Activated T-cell treated with anti-CD3 and anti-CD28 coated beads, Interleukin-2, amount 50 U/mL, for 72 hours (primary cell): ENCODE data around the gene COX8A. TPM values are rescaled to one million over a fixed set of nuclear protein-coding genes. Genes with fewer than 3 reads are reported as not detected.

Experiments
- ATAC-seq, 2 donors: fragments of 150-1000 bp; cut with Tn5 transposase; replicated peaks in 1 of 2; 2 replicates each; pipeline ENCODE4 v1.10.0; 2021; ENCODE audit warnings: moderate library complexity in 2 of 2, mild to moderate bottlenecking in 1 of 2
- DNase-seq, 2 donors: peaks; one replicate each; pipeline ENCODE4 v3.0.0; 2021 to 2022; ENCODE audit warnings: mixed read lengths in 1 of 2
- H3K27ac Mint-ChIP-seq: one replicate; pipeline ENCODE4 v1.8.0; 2022; ENCODE audit warnings: mild to moderate bottlenecking, moderate library complexity, mixed read lengths
- H3K27me3 Mint-ChIP-seq: one replicate; pipeline ENCODE4 v1.8.0; 2022; ENCODE audit warnings: low read depth, mixed read lengths
- H3K36me3 Mint-ChIP-seq, 2 donors: one replicate each; pipeline ENCODE4 v1.8.0; 2022; ENCODE audit warnings: mixed read lengths in 2 of 2, mild to moderate bottlenecking in 1 of 2; ENCODE audit not compliant: insufficient read depth in 2 of 2
- H3K4me1 Mint-ChIP-seq: one replicate; pipeline ENCODE4 v1.8.0; 2022; ENCODE audit warnings: low read depth, mixed read lengths
- H3K4me3 Mint-ChIP-seq, 2 donors: one replicate each; pipeline ENCODE4 v1.8.0; 2022; ENCODE audit warnings: mild to moderate bottlenecking in 2 of 2, mixed read lengths in 2 of 2, moderate library complexity in 2 of 2
- H3K9me3 Mint-ChIP-seq, 2 donors: one replicate each; pipeline ENCODE4 v1.8.0; 2022; ENCODE audit warnings: mixed read lengths in 2 of 2
- total RNA-seq, 2 donors: library from RNA; stranded (reverse); gene quantifications; one replicate each; pipeline ENCODE4 v1.2.3, GENCODE V29; 2022

The COX8A gene
- total RNA-seq, 2 donors from 2014 or later: 310 to 319 TPM

DNA sequence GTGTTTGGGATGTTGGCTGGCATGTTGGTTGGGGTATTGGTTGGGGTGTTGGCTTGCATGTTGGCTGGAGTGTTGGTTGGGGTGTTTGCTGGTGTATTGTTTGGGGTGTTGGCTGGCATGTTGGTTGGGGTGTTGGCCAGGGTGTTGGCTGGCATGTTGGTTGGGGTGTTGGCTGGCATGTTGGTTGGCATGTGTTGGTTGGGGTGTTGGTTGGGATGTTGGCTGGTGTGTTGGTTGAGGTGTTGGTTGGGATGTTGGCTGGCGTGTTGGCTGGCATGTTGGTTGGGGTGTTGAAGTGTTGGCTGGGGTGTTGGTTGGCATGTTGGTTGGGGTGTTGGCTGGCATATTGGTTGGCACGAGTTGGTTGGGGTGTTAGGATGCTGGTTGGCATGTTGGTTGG is 36.4 kb downstream of the COX8A start:
- H3K27ac Mint-ChIP-seq: no peak overlapping the region
- H3K9me3 Mint-ChIP-seq: peaks cover 7 to 10% of the 10 kb centered on the region in 2 donors
- peaks cover 16% of the 10 kb centered on the region for H3K4me1 Mint-ChIP-seq
- DNase-seq (no peak), ATAC-seq (no peak)
- no peak overlapping the region for H3K4me3 Mint-ChIP-seq
- H3K36me3 Mint-ChIP-seq: peaks cover 5 to 11% of the 10 kb centered on the region in 2 donors
- peaks cover 31% of the 10 kb centered on the region for H3K27me3 Mint-ChIP-seq

DNA sequence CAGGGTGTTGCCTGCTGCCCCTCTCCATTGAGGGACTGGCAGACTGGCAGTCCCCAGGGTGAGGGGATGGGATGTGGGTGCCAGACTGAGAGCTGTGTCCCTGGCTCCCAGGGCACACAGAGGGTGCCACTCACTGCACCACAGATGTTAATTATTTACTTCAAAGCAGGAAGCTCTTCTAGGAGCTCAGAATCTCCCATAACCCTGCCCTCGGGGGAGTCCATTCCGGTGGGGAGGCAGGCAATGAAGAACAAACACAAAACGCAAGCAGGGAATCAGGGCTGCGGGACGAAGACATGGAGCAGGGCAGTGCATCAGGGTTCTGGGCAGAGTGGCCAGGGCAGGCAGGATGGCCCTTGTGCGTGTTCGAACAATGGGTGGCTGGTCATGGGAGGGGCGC is 37.0 kb downstream of the COX8A start:
- no peak for ATAC-seq
- Mint-ChIP-seq H3K4me3 (no peak overlapping the region), H3K36me3 (peaks cover 5 to 11% of the 10 kb centered on the region in 2 donors), H3K27me3 (peaks cover 27% of the 10 kb centered on the region), H3K27ac (no peak overlapping the region), H3K9me3 (peaks cover 7 to 10% of the 10 kb centered on the region in 2 donors), H3K4me1 (peaks cover 16% of the 10 kb centered on the region)
- no peak for DNase-seq

DNA sequence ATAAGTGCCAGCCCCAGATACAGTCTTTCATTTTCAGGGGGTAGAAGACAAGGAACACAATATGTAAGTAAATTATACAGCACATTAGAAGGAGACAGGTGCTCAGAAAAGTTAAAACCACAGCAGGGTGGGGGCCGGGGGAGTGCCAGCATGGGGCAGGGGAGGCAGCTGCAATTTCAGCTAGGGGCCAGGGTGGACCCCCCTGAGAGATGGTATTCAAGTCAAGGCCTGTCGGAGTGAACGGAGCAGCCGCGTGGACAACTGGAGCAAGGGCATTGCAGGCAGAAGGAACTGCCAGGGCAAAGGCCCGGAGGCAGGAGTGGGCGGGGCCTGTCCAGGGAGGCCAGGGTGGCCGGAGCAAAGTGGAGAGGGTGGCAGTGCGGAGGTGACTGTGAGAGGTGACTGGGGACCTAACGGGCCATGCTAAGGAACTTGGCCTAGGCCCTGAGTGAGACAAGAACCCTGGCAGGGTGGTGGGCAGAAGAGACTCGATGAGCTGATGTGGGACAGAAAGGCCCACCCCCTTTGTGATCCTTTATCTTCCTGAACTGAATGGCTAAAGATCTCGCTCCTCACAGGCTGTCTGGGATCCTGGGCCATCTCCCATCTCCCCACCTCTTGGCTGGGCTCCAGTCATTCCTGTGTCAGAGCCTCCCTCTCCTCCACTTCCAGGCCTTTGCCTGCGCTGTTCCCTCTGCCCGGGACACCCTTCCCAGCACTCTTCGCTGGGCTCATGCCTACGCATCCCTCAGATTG is 38.9 kb downstream of the COX8A start:
- no peak for ATAC-seq
- no peak for DNase-seq
- no peak overlapping the region for H3K4me3 Mint-ChIP-seq
- H3K27ac Mint-ChIP-seq: no peak overlapping the region
- H3K9me3 Mint-ChIP-seq: peaks cover 7 to 10% of the 10 kb centered on the region in 2 donors
- H3K27me3 Mint-ChIP-seq: peaks cover 8% of the 10 kb centered on the region
- H3K36me3 Mint-ChIP-seq: peaks cover 5 to 11% of the 10 kb centered on the region in 2 donors
- H3K4me1 Mint-ChIP-seq: peaks cover under 1% of the 10 kb centered on the region

DNA sequence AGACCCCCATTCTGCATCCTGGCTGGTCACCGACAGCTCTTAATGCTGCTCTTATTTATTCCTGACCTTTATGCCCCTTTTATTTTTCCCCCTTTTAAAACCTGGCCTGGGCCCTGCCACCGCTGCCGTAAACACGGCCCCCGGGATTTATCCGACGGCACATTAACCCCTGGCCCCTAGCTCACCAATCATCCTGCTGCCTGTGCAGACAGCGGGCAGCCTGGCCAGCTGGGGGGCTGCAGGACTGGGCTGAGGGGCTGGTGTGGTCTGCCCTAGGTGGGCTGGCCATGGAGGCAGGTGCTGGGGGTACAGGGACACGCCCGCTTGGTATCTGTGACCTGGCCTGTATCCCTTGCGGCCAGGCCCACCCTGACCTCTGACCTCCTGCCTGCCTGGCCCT is 39.9 kb downstream of the COX8A start:
- no peak for ATAC-seq
- H3K27ac Mint-ChIP-seq: no peak overlapping the region
- no peaks in the 10 kb centered on the region for H3K27me3 Mint-ChIP-seq
- no peak overlapping the region for H3K4me3 Mint-ChIP-seq
- no peak for DNase-seq
- H3K9me3 Mint-ChIP-seq: peaks cover 7 to 10% of the 10 kb centered on the region in 2 donors
- peaks cover 5 to 11% of the 10 kb centered on the region in 2 donors for H3K36me3 Mint-ChIP-seq
- H3K4me1 Mint-ChIP-seq: no peaks in the 10 kb centered on the region

DNA sequence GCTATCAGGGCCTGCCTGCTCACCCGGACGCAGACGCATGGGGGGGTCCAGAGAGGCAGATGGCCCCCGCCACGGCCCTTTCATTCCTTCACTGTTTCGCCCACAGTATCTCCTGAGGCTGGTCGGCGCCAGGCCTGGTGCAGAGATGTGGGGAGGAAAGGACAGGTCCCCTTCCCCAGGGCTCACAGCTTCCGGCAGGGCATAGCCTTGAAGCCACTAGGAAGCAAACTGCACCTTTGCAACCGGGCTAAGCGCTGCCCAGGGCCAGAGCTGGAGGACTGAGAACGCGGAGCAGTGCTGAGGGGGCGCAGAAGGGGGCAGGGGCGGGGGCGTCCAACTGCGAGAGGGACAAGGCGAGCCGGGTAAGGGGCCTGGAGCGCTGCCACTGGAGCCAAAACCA is 41.1 kb downstream of the COX8A start:
- H3K36me3 Mint-ChIP-seq: peaks cover 2 to 7% of the 10 kb centered on the region in 2 donors
- DNase-seq (no peak), ATAC-seq (no peak)
- no peak overlapping the region for H3K27ac Mint-ChIP-seq
- peaks cover 3 to 5% of the 10 kb centered on the region in 2 donors for H3K9me3 Mint-ChIP-seq
- H3K4me3 Mint-ChIP-seq: no peak overlapping the region
- H3K27me3 Mint-ChIP-seq: no peaks in the 10 kb centered on the region
- no peaks in the 10 kb centered on the region for H3K4me1 Mint-ChIP-seq

DNA sequence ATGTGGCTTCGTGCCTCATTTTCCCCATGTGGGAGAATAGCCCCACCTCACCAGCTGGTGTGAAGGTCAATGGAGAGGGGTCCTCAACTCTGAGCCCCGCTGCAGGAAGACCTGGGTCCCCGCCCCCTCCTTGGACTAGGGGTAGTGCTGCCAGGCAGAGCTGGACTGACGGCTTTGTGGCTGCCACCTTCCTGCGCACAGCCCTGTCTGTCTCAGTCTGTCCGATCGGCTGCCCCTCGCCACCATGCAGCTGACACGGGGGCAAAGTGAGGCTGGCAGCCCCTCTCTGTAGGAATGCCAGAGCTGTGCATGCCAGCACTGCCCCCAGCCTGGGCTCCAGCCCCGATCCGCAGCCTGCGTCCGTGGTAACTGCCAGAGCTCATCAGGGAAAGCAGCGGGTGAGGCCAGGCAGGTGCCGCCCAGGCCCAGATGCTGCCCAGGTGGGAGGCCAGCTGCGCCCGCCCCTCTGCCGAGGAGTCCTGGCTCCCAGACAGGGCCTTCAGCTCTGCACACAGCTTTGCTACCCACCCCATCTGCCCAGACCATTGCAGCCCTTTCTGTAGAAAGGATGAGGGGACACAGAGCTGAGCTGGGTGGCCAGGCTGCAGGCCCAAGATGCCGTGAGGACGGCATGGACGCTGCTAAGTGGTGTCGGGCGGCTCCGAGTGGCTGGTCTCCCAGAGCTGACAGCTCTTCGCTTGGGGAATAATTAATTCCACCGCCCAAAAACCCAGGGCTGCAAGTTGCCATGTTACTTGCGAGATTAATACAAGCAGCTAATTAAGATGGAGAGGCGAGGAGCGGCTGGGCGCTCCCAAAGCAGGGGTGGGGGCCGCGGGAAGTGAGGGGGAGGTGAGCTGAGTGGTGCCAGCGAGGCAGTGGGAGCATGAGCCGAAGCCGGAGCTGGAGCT is 41.8 kb downstream of the COX8A start:
- H3K36me3 Mint-ChIP-seq: no peaks in the 10 kb centered on the region
- no peaks in the 10 kb centered on the region for H3K27me3 Mint-ChIP-seq
- H3K4me3 Mint-ChIP-seq: no peak overlapping the region
- H3K9me3 Mint-ChIP-seq: no peaks in the 10 kb centered on the region
- DNase-seq (no peak), ATAC-seq (no peak)
- H3K4me1 Mint-ChIP-seq: no peaks in the 10 kb centered on the region
- H3K27ac Mint-ChIP-seq: no peak overlapping the region

DNA sequence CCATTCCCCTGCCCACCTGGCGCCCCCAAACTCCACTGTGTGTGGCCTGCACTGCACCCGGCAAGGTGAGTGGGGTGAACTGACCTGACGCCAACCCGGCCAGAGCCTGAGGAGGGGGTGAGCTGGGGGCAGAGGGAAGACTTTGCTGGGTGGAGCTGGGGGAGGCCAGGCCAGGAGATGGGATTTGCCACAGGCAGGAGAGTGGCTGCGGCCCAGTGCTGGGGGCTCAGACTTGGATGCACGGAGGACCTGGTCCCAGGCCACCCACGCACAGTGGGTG is 43.5 kb downstream of the COX8A start:
- ATAC-seq (no peak), DNase-seq (no peak)
- H3K9me3 Mint-ChIP-seq: no peaks in the 10 kb centered on the region
- no peaks in the 10 kb centered on the region for H3K36me3 Mint-ChIP-seq
- no peaks in the 10 kb centered on the region for H3K4me1 Mint-ChIP-seq
- no peak overlapping the region for H3K27ac Mint-ChIP-seq
- H3K27me3 Mint-ChIP-seq: no peaks in the 10 kb centered on the region
- no peak overlapping the region for H3K4me3 Mint-ChIP-seq

DNA sequence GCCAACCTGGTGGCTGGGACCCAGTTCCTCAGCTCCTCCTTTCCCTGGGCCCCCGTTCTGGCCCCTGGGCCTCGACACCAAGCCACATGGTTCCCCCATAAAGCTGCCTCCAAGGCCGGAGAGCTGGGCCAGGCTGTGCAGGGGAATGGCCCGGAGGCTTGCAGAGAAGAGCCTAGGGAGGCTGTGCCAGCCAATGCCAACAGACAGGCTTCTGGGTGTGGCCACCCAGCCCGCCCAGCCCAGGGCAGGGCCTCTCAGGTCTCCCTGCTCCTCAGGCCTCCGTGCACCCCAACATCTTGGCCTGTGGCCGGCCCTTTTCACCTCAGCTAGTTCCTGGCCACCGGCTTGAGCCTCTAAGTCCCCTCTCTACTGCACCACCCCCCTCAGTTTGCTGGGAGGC is 43.9 kb downstream of the COX8A start:
- Mint-ChIP-seq H3K4me1 (no peaks in the 10 kb centered on the region), H3K4me3 (no peak overlapping the region), H3K9me3 (no peaks in the 10 kb centered on the region), H3K27me3 (no peaks in the 10 kb centered on the region), H3K36me3 (no peaks in the 10 kb centered on the region), H3K27ac (no peak overlapping the region)
- DNase-seq: no peak
- no peak for ATAC-seq

DNA sequence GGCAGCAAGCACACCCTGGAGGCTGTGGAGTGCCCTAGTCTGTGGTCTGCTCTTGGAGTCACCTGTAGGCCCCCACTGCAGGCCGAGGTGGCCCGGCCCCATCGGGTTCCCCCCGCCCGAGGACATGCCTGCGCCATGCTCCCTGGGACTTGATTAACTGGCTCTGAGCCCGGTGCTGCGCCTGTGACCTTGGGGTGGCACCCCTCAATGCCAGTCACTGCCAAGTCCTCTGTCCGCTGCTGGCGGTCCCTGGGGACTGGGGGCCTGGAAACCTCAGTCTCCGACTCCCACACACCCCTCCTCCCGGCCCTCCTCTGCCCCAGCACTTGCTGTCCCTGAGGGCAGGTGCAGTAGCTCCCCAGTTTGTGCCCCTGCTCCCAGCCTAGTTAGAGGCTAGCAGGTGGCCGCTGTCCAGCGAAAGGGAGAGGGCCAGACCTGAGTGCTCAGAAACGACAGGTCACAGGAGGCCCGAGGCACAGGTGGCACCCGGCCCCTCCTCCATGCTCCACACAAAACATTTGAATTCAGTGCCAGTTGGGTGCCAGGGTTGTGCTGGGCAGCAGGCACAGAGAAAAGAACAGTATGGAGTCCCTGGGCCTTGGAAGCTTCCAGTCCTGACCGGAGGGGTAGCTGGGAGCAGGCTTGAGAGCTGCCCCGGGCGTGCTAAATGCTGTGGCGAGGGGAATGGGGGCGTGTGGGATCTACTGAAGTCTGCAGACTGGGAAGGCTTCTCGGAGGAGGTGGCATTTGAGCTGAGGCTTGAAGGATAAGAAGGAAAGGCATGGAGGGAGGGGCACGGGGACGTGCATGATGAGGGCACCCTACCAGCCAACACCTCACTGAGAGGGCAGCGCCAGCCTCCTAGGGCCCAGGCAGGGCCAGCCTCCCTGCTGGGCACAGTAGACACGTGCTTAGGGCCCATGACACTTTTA is 45.0 kb downstream of the COX8A start:
- Mint-ChIP-seq H3K27me3 (no peaks in the 10 kb centered on the region), H3K36me3 (no peaks in the 10 kb centered on the region), H3K4me3 (no peak overlapping the region), H3K27ac (no peak overlapping the region), H3K9me3 (no peaks in the 10 kb centered on the region), H3K4me1 (no peaks in the 10 kb centered on the region)
- no peak for DNase-seq
- ATAC-seq: no peak

DNA sequence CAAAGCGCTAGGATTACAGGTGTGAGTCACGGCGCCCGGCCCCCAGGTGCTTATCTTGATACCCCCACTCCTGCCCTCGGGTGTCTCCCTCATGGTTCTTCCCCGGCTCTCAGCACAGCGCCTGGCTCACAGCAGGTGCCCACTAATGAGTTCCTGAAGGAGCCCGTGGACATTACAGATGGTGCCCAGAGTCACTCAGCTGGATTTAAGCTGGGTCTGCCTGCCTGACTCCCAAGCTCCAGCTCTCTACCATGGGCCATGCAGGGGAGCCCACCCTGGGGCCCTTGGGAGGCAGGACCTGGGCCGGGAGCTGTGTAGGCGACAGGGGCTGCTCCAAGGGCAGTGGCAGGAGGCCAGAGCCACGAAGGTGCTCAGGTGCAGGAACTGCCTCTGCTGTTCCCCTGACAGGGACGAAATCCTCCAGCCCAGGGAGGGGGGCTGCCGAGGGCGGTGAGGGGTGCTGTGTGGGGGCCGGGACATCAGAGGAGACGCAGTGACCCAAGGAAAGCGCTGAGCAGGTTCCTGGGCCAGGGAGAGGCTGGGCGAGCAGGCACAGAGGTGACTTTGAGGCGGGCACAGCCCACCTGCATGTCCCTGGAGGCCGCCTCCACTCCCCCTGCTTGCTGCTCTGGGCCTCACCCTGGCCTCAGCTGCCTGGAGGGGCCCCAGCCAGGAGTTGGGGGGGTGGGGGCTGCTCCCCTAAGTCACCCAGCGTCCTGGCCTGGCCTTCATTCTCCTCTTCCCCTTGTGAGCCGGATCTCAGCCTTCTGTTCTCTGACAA is 46.7 kb downstream of the COX8A start:
- H3K27me3 Mint-ChIP-seq: no peaks in the 10 kb centered on the region
- H3K4me1 Mint-ChIP-seq: no peaks in the 10 kb centered on the region
- H3K9me3 Mint-ChIP-seq: no peaks in the 10 kb centered on the region
- no peak overlapping the region for H3K4me3 Mint-ChIP-seq
- ATAC-seq: no peak
- no peaks in the 10 kb centered on the region for H3K36me3 Mint-ChIP-seq
- H3K27ac Mint-ChIP-seq: no peak overlapping the region
- no peak for DNase-seq

DNA sequence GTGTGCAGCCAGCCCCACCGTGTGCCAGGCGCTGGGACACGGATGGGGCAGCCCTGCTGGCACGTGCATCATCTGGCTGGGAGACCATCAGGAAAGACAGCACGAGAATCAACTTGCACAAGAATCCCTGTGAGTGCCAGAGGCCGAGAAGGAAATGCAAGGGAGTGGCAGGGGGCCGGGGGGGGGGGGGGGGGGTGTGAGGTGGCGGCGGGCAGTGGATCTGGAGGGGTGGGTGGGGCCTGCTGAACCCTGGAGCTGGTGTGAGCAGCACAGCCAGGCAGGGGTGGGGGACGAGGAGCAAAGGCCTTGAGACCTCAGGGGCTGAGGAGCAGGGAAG is 47.3 kb downstream of the COX8A start:
- ATAC-seq: no peak

DNA sequence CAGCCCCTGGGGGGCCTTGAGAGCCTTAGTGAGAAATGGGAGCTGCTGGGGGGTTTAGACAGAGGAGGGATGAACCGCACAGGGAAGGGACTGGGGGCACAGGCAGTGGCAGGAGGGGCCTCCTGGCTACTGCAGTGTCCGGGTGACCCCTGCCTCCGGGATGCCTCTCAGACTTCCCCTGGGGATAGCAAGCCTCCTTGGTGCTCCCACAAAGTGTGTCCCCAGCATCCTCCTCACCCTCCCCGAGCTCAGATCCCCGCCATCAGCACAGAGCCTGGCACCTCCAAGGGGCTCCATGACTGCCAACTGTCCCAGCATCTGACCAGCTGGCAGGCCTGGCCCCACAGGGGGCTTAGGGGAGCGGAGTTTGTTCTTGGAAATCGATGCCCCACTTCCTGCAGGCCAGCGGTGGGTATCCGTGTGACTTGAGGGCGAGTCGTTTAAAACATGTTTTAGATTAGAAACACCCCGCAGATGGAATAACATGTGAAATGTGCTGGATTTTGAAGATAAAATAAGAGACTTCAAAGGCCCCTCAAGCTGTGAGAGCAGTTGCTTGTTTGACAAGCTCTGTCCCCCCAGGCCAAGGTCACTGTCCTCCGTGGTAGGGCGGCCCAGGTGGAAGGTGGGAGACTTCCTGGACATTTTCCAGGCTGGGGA is 47.8 kb downstream of the COX8A start:
- no peak for ATAC-seq
- no peak for DNase-seq
- H3K36me3 Mint-ChIP-seq: no peaks in the 10 kb centered on the region
- H3K4me3 Mint-ChIP-seq: no peak overlapping the region
- H3K27me3 Mint-ChIP-seq: peaks cover 5% of the 10 kb centered on the region
- H3K4me1 Mint-ChIP-seq: no peaks in the 10 kb centered on the region
- H3K9me3 Mint-ChIP-seq: no peaks in the 10 kb centered on the region
- H3K27ac Mint-ChIP-seq: no peak overlapping the region

More for the DNA sequence above, 47.3 kb downstream of the COX8A start:
- no peak overlapping the region for H3K4me3 Mint-ChIP-seq
- no peaks in the 10 kb centered on the region for H3K4me1 Mint-ChIP-seq
- H3K27me3 Mint-ChIP-seq: no peaks in the 10 kb centered on the region
- H3K9me3 Mint-ChIP-seq: no peaks in the 10 kb centered on the region
- DNase-seq: no peak
- no peak overlapping the region for H3K27ac Mint-ChIP-seq
- H3K36me3 Mint-ChIP-seq: no peaks in the 10 kb centered on the region
